Left ventricle myocardium superior (tissue), 1 donor: ENCODE measurements around the gene ALOX12B. TPM values are rescaled to one million over a fixed set of nuclear protein-coding genes. Genes with fewer than 3 reads are reported as not detected.
"Not testable (repeated sequence)": the region's sequence is repeated elsewhere in the genome, so short reads cannot be mapped to it uniquely, and the experiment has no call there.

Experiments used
- ATAC-seq: fragments of 200-7000 bp; cut with Tn5 transposase; one replicate; pipeline ENCODE4 v1.9.1; 2020; ENCODE audit warnings: mild to moderate bottlenecking, moderate library complexity
- DNase-seq: peaks from one replicate; pipeline ENCODE4 v3.0.0-alpha.2; 2020
- intact Hi-C: fragments of 100-400 bp; cut with micrococcal nuclease; formaldehyde crosslinking; loops from one replicate; pipeline ENCODE4 v1.11.0; 2022
- total RNA-seq: library from RNA; stranded (reverse); fragmentation: NEBNext Ultra II Directional; extraction: Animal tissue kit (Norgen Biotek cat#: 25700); gene quantifications from one replicate; pipeline ENCODE4 v1.2.1, GENCODE V29; 2021
- donor health status: DM: no; HTN: yes; CAD: no; lungs with severe emphysema.

The ALOX12B gene
- total RNA-seq, 1 donor from 2014 or later = not detected

GRCh38 chr17:8119581-8120519 is 32.3 kb upstream of the ALOX12B start:
- DNase-seq = peak; percentile 82
- intact Hi-C loops = no loop called here
- ATAC-seq = peak; percentile 65

- DNase-seq = peak; percentile 95
- ATAC-seq = peak; percentile 82
- intact Hi-C loops = no loop called here
These were observed 31.5 kb upstream of the ALOX12B start for GRCh38 chr17:8118769-8119580.

GRCh38 chr17:8117980-8118768 is 30.7 kb upstream of the ALOX12B start, which contains the start of gene ALOXE3:
Gene ALOXE3, minus strand, starts transcription at chr17:8118514. Its CDS starts 524 bp downstream, at chr17:8117990.
- DNase-seq (peak; percentile 45), ATAC-seq (no peak)
- intact Hi-C loops = no loop called here

- ATAC-seq (no peak), DNase-seq (no peak)
- intact Hi-C loops = no loop called here
These were observed 30.0 kb upstream of the ALOX12B start for GRCh38 chr17:8117367-8117979.

GRCh38 chr17:8116776-8117175 is 29.3 kb upstream of the ALOX12B start:
- intact Hi-C loops = no loop called here
- ATAC-seq (no peak), DNase-seq (no peak)

GRCh38 chr17:8110907-8111306 is 23.4 kb upstream of the ALOX12B start:
- ATAC-seq (no peak), DNase-seq (no peak)
- intact Hi-C loops = no loop called here

GRCh38 chr17:8110456-8110804 is 22.9 kb upstream of the ALOX12B start:
- intact Hi-C loops = no loop called here
- DNase-seq = no peak
- no peak for ATAC-seq

GRCh38 chr17:8109661-8110455 is 22.3 kb upstream of the ALOX12B start:
- intact Hi-C loops = no loop called here
- DNase-seq = peak; percentile 75
- ATAC-seq = peak; percentile 74

- intact Hi-C loops = no loop called here
- DNase-seq = no peak
- ATAC-seq = no peak
These were observed 21.6 kb upstream of the ALOX12B start for GRCh38 chr17:8108972-8109660.

GRCh38 chr17:8106980-8107379 is 19.5 kb upstream of the ALOX12B start:
- ATAC-seq, intact Hi-C loops, DNase-seq: not testable (repeated sequence)

- ATAC-seq = no peak
- intact Hi-C loops = no loop called here
- no peak for DNase-seq
These were observed 18.5 kb upstream of the ALOX12B start for GRCh38 chr17:8105957-8106398.

- no peak for ATAC-seq
- DNase-seq = no peak
- intact Hi-C loops = no loop called here
These were observed 17.4 kb upstream of the ALOX12B start for GRCh38 chr17:8104911-8105310.

GRCh38 chr17:8103549-8103948 is 16.0 kb upstream of the ALOX12B start:
- no peak for ATAC-seq
- intact Hi-C loops = no loop called here
- no peak for DNase-seq

GRCh38 chr17:8101721-8102120 is 14.2 kb upstream of the ALOX12B start:
- no peak for DNase-seq
- ATAC-seq = no peak
- intact Hi-C loops = no loop called here

GRCh38 chr17:8100763-8101162 is 13.2 kb upstream of the ALOX12B start:
- DNase-seq (no peak), ATAC-seq (no peak)
- intact Hi-C loops = no loop called here

GRCh38 chr17:8100111-8100510 is 12.6 kb upstream of the ALOX12B start:
- intact Hi-C loops = no loop called here
- no peak for DNase-seq
- no peak for ATAC-seq

- DNase-seq (no peak), ATAC-seq (no peak)
- intact Hi-C loops = no loop called here
These were observed 9.0 kb upstream of the ALOX12B start for GRCh38 chr17:8096541-8096940.

- intact Hi-C loops = no loop called here
- ATAC-seq (no peak), DNase-seq (no peak)
These were observed 7.8 kb upstream of the ALOX12B start for GRCh38 chr17:8095361-8095760.
